GM12874 (cell line): Measurements from ENCODE around the gene RAD23B.

Experiments
- TF ChIP-seq, protein P1 (sequence below): IDR thresholded peaks from 2 replicates; pipeline ENCODE4 v1.5.1; 2011; ENCODE audit warnings: low read depth, mild to moderate bottlenecking, control low read depth, low read length, moderate library complexity; ENCODE audit not compliant: insufficient read depth

Gene RAD23B

DNA sequence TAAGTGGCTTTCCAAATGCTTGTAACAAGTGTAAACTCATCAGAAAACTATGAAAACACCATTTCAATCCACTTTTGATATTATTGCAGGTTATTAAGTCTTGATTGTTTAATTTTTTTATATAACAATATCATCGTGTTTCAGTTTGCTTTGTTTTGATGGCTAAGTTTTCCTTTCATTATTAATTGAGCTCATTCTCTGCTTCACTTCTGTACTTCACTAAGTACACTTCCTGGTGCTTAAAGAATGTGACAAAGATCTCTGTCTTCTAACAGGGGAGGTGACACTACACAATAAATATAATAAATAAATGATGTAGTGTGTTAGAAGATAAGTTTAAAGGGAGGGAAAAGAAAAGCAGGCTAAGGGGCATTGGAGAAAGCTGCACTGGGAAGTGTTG, 13.0 kb upstream of the RAD23B start:
- TF ChIP-seq, protein P1, sequence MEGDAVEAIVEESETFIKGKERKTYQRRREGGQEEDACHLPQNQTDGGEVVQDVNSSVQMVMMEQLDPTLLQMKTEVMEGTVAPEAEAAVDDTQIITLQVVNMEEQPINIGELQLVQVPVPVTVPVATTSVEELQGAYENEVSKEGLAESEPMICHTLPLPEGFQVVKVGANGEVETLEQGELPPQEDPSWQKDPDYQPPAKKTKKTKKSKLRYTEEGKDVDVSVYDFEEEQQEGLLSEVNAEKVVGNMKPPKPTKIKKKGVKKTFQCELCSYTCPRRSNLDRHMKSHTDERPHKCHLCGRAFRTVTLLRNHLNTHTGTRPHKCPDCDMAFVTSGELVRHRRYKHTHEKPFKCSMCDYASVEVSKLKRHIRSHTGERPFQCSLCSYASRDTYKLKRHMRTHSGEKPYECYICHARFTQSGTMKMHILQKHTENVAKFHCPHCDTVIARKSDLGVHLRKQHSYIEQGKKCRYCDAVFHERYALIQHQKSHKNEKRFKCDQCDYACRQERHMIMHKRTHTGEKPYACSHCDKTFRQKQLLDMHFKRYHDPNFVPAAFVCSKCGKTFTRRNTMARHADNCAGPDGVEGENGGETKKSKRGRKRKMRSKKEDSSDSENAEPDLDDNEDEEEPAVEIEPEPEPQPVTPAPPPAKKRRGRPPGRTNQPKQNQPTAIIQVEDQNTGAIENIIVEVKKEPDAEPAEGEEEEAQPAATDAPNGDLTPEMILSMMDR, result no peak

DNA sequence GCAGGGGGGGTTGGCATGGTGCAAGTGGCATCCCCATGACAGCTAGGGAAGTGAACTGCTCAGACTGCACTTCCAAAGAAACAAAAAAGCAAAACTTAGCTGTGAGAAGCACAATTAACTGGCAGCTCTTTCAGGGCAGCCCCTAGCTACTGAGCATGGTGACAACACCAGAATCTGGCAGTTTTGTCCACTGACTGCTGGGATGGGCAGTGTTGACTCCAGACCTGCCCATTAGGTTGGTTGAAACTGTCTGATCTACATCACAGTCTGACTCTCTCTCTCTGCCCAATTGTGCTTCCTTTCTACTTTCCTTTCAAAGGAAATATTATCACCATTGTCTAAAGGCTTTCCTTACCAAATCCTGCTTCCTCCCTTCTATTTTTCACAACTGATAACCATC, 12.5 kb upstream of the RAD23B start:
- TF ChIP-seq, protein P1, result no peak

DNA sequence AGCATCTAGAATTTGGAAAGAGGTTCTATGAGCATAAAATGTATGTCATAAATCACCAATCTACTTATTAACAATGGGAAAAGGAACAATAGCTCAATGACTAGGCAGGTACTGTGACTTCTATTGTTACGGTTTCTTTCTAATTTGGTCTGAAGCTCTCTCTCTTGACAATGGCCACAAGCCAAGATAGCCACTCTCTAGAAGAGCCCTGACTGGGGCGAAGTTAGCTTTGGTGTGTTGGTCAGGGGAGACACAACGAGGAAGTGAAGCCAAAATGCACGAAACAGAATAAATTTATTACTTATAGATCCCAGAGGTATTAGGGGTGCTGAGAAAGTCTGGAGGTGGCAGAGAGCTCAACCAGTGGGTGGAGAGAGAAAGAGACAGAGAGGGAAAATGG, 9.4 kb upstream of the RAD23B start:
- TF ChIP-seq, protein P1, result no peak

- TF ChIP-seq, protein P1, result peak; percentile 25; the same call in 1 of the 2 replicates
Measured at GRCh38 chr9:107274096-107274495, 9.0 kb upstream of the RAD23B start.

GRCh38 chr9:107274953-107275422, 8.1 kb upstream of the RAD23B start:
- TF ChIP-seq, protein P1, result no peak

GRCh38 chr9:107275530-107275929, 7.5 kb upstream of the RAD23B start:
- TF ChIP-seq, protein P1, result no peak

DNA sequence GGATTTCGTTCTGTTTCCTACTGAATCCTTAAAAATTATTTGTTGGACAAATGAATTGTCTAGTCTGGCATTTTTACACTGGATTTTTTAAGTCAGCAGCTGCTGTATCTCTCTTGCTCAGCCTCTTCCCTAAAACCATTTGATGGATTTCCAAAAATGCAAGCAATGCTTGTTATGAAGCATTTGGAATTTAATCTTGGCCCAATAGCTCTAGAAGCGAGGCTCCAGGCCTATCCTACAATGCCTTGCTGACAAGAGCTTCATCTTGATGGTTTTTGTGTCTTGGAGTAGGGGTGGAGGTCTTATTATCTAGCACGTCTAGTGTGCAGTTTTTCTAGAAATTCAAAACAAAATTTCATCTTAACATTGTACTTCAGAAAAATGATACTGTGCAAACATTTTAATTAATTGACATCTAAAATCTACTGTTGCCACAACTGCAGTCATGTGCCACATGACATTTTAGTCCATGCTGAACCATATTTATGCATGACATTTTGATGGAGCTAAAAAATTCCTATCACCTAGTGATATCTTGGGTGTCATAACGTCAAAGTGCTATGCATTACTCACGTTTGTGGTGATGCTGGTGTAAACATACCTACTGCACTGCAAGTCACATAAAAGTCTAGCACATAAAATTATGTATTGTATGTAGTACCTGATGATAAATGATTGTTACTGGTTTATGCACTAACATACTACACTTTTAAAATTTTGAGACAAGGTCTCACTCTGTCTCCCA, 5.9 kb upstream of the RAD23B start:
- TF ChIP-seq, protein P1, result no peak
